AG10803 (cell line): Measurements from ENCODE around the gene ESM1.
A peak's percentile ranks its signal among the peaks of the same experiment; 100 is the strongest.

ENCODE experiments used
- DNase-seq: peaks from one replicate; pipeline ENCODE4 v3.0.0; 2010; ENCODE audit warnings: low read depth
- H3K4me3 ChIP-seq: 2 replicates; pipeline ENCODE4 v1.5.1; 2011; ENCODE audit warnings: mild to moderate bottlenecking, low read length, control low read depth
- CTCF ChIP-seq: conservative IDR thresholded peaks from 2 replicates; pipeline ENCODE4 v1.5.1; 2011; ENCODE audit warnings: mild to moderate bottlenecking, low read length, control low read depth, inconsistent platforms

Gene ESM1

DNA sequence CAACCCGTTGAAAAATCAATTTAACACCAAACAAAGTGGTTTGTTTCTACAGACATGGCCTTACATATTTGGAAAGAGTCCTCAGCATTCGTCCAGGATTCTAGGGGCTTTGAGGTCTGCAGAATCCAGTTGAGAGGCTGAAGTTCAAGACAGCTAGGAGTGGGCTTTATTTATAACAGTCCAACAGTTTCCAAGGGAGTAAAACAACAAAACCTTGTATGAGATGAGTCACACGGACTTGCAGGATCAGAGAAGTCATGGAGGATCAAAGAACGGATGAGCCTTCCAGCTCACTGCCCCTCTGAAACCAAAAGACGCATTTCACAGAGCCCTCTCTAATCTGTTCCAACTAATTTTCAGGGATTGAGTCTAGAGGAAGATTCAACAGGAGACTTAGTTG, 11.1 kb upstream of the ESM1 start:
- H3K4me3 ChIP-seq, result no peak overlapping the region
- TF ChIP-seq CTCF, result no peak
- no peak for DNase-seq

GRCh38 chr5:54995168-54995567, 9.8 kb upstream of the ESM1 start:
- H3K4me3 ChIP-seq, result no peak overlapping the region
- no peak for TF ChIP-seq CTCF
- no peak for DNase-seq

DNA sequence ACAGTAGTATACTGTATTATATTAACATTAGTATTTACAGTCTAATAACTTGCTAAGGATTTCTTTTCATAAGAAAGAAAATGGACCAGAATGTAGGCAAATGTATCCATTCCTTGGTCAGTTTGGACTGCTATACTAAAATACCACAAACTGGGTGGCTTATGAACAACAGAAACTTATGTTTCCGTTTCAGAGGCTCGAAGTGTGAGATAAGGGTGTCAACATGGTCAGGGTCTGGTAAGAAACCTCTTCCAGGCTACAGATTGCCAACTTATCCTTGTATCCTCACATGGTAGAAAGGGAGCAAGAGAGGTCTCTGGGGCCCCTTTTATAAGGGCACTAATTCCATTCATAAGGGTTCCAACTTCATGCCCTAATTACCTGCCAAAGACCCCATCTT, 9.2 kb upstream of the ESM1 start:
- DNase-seq, result no peak
- no peak for TF ChIP-seq CTCF
- no peak overlapping the region for H3K4me3 ChIP-seq

- DNase-seq, result peak; percentile 33
- H3K4me3 ChIP-seq, result no peak overlapping the region
- no peak for TF ChIP-seq CTCF
Observed at GRCh38 chr5:54993318-54993717, 7.9 kb upstream of the ESM1 start.

GRCh38 chr5:54991416-54991815, 6.0 kb upstream of the ESM1 start:
- TF ChIP-seq CTCF, result no peak
- no peak overlapping the region for H3K4me3 ChIP-seq
- DNase-seq, result no peak

GRCh38 chr5:54990841-54991258, 5.5 kb upstream of the ESM1 start:
- DNase-seq, result peak; percentile 83
- no peak for TF ChIP-seq CTCF
- H3K4me3 ChIP-seq, result no peak overlapping the region

DNA sequence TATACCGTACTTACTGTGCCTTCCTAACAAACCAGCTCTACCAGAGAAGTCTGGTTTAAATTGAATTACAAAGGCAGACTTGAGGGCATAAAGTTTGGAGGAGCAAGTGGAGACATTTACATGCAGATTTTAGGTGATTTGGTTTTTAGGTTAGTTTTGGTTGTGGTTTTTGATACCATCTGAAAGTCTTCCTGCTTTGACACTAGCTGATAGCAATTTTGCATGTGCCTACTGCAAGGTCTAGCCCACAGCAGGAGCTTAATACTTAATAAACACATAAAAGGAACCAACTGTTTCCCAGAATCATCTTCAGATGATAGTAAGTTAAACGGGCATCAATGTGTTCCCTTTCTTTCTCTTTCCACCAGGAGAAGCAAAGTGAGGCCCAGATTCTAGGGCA, 3.4 kb upstream of the ESM1 start:
- no peak for DNase-seq
- H3K4me3 ChIP-seq, result no peak overlapping the region
- no peak for TF ChIP-seq CTCF
